ENCODE results near the gene AHRR.
"Not testable (repeated sequence)": the region's sequence is repeated elsewhere in the genome, so short reads cannot be mapped to it uniquely, and the experiment has no call there.

The AHRR gene

GRCh38 chr5:375921-376798 is 54.6 kb downstream of the AHRR start:
- Histone ChIP-seq H3K9ac (ENCODE audit: low read length in 2 of 2) (no peak overlapping the region), H3K4me3 (ENCODE audit: low read length in 2 of 2) (no peak overlapping the region), H3K9me3 (ENCODE audit: control insufficient read depth in 2 of 2, low read length in 2 of 2) (peaks cover 0 to 3% of the 10 kb centered on the region in 2 donors), H3K36me3 (ENCODE audit: control insufficient read depth in 2 of 2, insufficient read depth in 2 of 2, low read length in 2 of 2) (no peaks in the 10 kb centered on the region), H3K27me3 (ENCODE audit: control insufficient read depth in 1 of 2, insufficient read depth in 2 of 2, low read length in 2 of 2) (peaks cover 6 to 10% of the 10 kb centered on the region in 2 donors), H3K27ac (ENCODE audit: low read length) (no peak overlapping the region), H3K4me1 (ENCODE audit: control insufficient read depth, insufficient read depth, low read length) (peaks cover 11% of the 10 kb centered on the region)

- Histone ChIP-seq H3K9ac (ENCODE audit: low read length in 2 of 2) (no peak overlapping the region), H3K36me3 (ENCODE audit: control insufficient read depth in 2 of 2, insufficient read depth in 2 of 2, low read length in 2 of 2) (no peaks in the 10 kb centered on the region), H3K4me1 (ENCODE audit: control insufficient read depth, insufficient read depth, low read length) (peaks cover 11% of the 10 kb centered on the region), H3K27ac (ENCODE audit: low read length) (no peak overlapping the region), H3K4me3 (ENCODE audit: low read length in 2 of 2) (no peak overlapping the region), H3K9me3 (ENCODE audit: control insufficient read depth in 2 of 2, low read length in 2 of 2) (peaks cover 0 to 4% of the 10 kb centered on the region in 2 donors), H3K27me3 (ENCODE audit: control insufficient read depth in 1 of 2, insufficient read depth in 2 of 2, low read length in 2 of 2) (peaks cover 6 to 10% of the 10 kb centered on the region in 2 donors)
Observed at GRCh38 chr5:376799-377325, 55.3 kb downstream of the AHRR start.

GRCh38 chr5:377326-377981 is 55.9 kb downstream of the AHRR start:
- no peak overlapping the region for H3K9ac ChIP-seq (ENCODE audit: low read length in 2 of 2)
- peaks cover 11% of the 10 kb centered on the region for H3K4me1 ChIP-seq (ENCODE audit: control insufficient read depth, insufficient read depth, low read length)
- peaks cover 0 to 4% of the 10 kb centered on the region in 2 donors for H3K9me3 ChIP-seq (ENCODE audit: control insufficient read depth in 2 of 2, low read length in 2 of 2)
- H3K27ac ChIP-seq (ENCODE audit: low read length): no peak overlapping the region
- no peak overlapping the region for H3K4me3 ChIP-seq (ENCODE audit: low read length in 2 of 2)
- H3K36me3 ChIP-seq (ENCODE audit: control insufficient read depth in 2 of 2, insufficient read depth in 2 of 2, low read length in 2 of 2): no peaks in the 10 kb centered on the region
- peaks cover 6 to 10% of the 10 kb centered on the region in 2 donors for H3K27me3 ChIP-seq (ENCODE audit: control insufficient read depth in 1 of 2, insufficient read depth in 2 of 2, low read length in 2 of 2)

GRCh38 chr5:378301-378891 is 56.9 kb downstream of the AHRR start:
- Histone ChIP-seq H3K27me3 (ENCODE audit: control insufficient read depth in 1 of 2, insufficient read depth in 2 of 2, low read length in 2 of 2) (peaks cover 6 to 10% of the 10 kb centered on the region in 2 donors), H3K36me3 (ENCODE audit: control insufficient read depth in 2 of 2, insufficient read depth in 2 of 2, low read length in 2 of 2) (no peaks in the 10 kb centered on the region), H3K9ac (ENCODE audit: low read length in 2 of 2) (no peak overlapping the region), H3K27ac (ENCODE audit: low read length) (no peak overlapping the region), H3K4me1 (ENCODE audit: control insufficient read depth, insufficient read depth, low read length) (peaks cover 8% of the 10 kb centered on the region), H3K4me3 (ENCODE audit: low read length in 2 of 2) (no peak overlapping the region), H3K9me3 (ENCODE audit: control insufficient read depth in 2 of 2, low read length in 2 of 2) (peaks cover 0 to 4% of the 10 kb centered on the region in 2 donors)

GRCh38 chr5:378976-379742 is 57.6 kb downstream of the AHRR start:
- Histone ChIP-seq H3K9ac (ENCODE audit: low read length in 2 of 2) (no peak overlapping the region), H3K27ac (ENCODE audit: low read length) (no peak overlapping the region), H3K27me3 (ENCODE audit: control insufficient read depth in 1 of 2, insufficient read depth in 2 of 2, low read length in 2 of 2) (peaks cover 6 to 8% of the 10 kb centered on the region in 2 donors), H3K36me3 (ENCODE audit: control insufficient read depth in 2 of 2, insufficient read depth in 2 of 2, low read length in 2 of 2) (no peaks in the 10 kb centered on the region), H3K4me1 (ENCODE audit: control insufficient read depth, insufficient read depth, low read length) (peaks cover under 1% of the 10 kb centered on the region), H3K4me3 (ENCODE audit: low read length in 2 of 2) (no peak overlapping the region), H3K9me3 (ENCODE audit: control insufficient read depth in 2 of 2, low read length in 2 of 2) (peaks cover 0 to 4% of the 10 kb centered on the region in 2 donors)

GRCh38 chr5:380701-381309 is 59.3 kb downstream of the AHRR start:
- Histone ChIP-seq H3K9me3 (ENCODE audit: control insufficient read depth in 2 of 2, low read length in 2 of 2) (peaks cover 0 to 4% of the 10 kb centered on the region in 2 donors), H3K4me1 (ENCODE audit: control insufficient read depth, insufficient read depth, low read length) (no peaks in the 10 kb centered on the region), H3K27ac (ENCODE audit: low read length) (no peak overlapping the region), H3K4me3 (ENCODE audit: low read length in 2 of 2) (no peak overlapping the region), H3K36me3 (ENCODE audit: control insufficient read depth in 2 of 2, insufficient read depth in 2 of 2, low read length in 2 of 2) (no peaks in the 10 kb centered on the region), H3K27me3 (ENCODE audit: control insufficient read depth in 1 of 2, insufficient read depth in 2 of 2, low read length in 2 of 2) (no peaks in the 10 kb centered on the region), H3K9ac (ENCODE audit: low read length in 2 of 2) (no peak overlapping the region)

GRCh38 chr5:383066-383465 is 61.6 kb downstream of the AHRR start:
- H3K9ac ChIP-seq (ENCODE audit: low read length in 2 of 2): no peak overlapping the region
- H3K4me3 ChIP-seq (ENCODE audit: low read length in 2 of 2): no peak overlapping the region
- no peak overlapping the region for H3K27ac ChIP-seq (ENCODE audit: low read length)
- H3K9me3 ChIP-seq (ENCODE audit: control insufficient read depth in 2 of 2, low read length in 2 of 2): peaks cover 0 to 4% of the 10 kb centered on the region in 2 donors
- no peaks in the 10 kb centered on the region for H3K36me3 ChIP-seq (ENCODE audit: control insufficient read depth in 2 of 2, insufficient read depth in 2 of 2, low read length in 2 of 2)
- peaks cover 0 to 8% of the 10 kb centered on the region in 2 donors for H3K27me3 ChIP-seq (ENCODE audit: control insufficient read depth in 1 of 2, insufficient read depth in 2 of 2, low read length in 2 of 2)
- H3K4me1 ChIP-seq (ENCODE audit: control insufficient read depth, insufficient read depth, low read length): no peaks in the 10 kb centered on the region

- H3K27me3 ChIP-seq (ENCODE audit: control insufficient read depth in 1 of 2, insufficient read depth in 2 of 2, low read length in 2 of 2): peaks cover 0 to 8% of the 10 kb centered on the region in 2 donors
- no peaks in the 10 kb centered on the region for H3K36me3 ChIP-seq (ENCODE audit: control insufficient read depth in 2 of 2, insufficient read depth in 2 of 2, low read length in 2 of 2)
- no peak overlapping the region for H3K4me3 ChIP-seq (ENCODE audit: low read length in 2 of 2)
- no peak overlapping the region for H3K27ac ChIP-seq (ENCODE audit: low read length)
- no peaks in the 10 kb centered on the region for H3K4me1 ChIP-seq (ENCODE audit: control insufficient read depth, insufficient read depth, low read length)
- H3K9me3 ChIP-seq (ENCODE audit: control insufficient read depth in 2 of 2, low read length in 2 of 2): peaks cover 0 to 4% of the 10 kb centered on the region in 2 donors
- no peak overlapping the region for H3K9ac ChIP-seq (ENCODE audit: low read length in 2 of 2)
Observed at GRCh38 chr5:383621-384020, 62.1 kb downstream of the AHRR start.

- H3K9me3 ChIP-seq (ENCODE audit: control insufficient read depth in 2 of 2, low read length in 2 of 2); H3K36me3 ChIP-seq (ENCODE audit: control insufficient read depth in 2 of 2, insufficient read depth in 2 of 2, low read length in 2 of 2); H3K27ac ChIP-seq (ENCODE audit: low read length); H3K4me1 ChIP-seq (ENCODE audit: control insufficient read depth, insufficient read depth, low read length); H3K9ac ChIP-seq (ENCODE audit: low read length in 2 of 2); H3K4me3 ChIP-seq (ENCODE audit: low read length in 2 of 2); H3K27me3 ChIP-seq (ENCODE audit: control insufficient read depth in 1 of 2, insufficient read depth in 2 of 2, low read length in 2 of 2): not testable (repeated sequence)
Observed at GRCh38 chr5:384576-384975, 63.1 kb downstream of the AHRR start.

GRCh38 chr5:385321-385720 is 63.8 kb downstream of the AHRR start:
- H3K9me3 ChIP-seq (ENCODE audit: control insufficient read depth in 2 of 2, low read length in 2 of 2): peaks cover 0 to 4% of the 10 kb centered on the region in 2 donors
- H3K27ac ChIP-seq (ENCODE audit: low read length): no peak overlapping the region
- no peak overlapping the region for H3K9ac ChIP-seq (ENCODE audit: low read length in 2 of 2)
- H3K27me3 ChIP-seq (ENCODE audit: control insufficient read depth in 1 of 2, insufficient read depth in 2 of 2, low read length in 2 of 2): peaks cover 0 to 8% of the 10 kb centered on the region in 2 donors
- H3K36me3 ChIP-seq (ENCODE audit: control insufficient read depth in 2 of 2, insufficient read depth in 2 of 2, low read length in 2 of 2): no peaks in the 10 kb centered on the region
- no peak overlapping the region for H3K4me3 ChIP-seq (ENCODE audit: low read length in 2 of 2)
- no peaks in the 10 kb centered on the region for H3K4me1 ChIP-seq (ENCODE audit: control insufficient read depth, insufficient read depth, low read length)

All from stomach smooth muscle (tissue), 2 donors.